ENCODE data around the gene TOE1. TPM values are rescaled to one million over a fixed set of nuclear protein-coding genes. Genes with fewer than 3 reads are reported as not detected.

Gene TOE1
- total and polyA plus RNA-seq, 9 of the 15 experiments (the other 6 are each of a cell fraction or from before 2014, with no cell fraction given), result 32.1 to 85.7 (median 38.0) TPM

DNA sequence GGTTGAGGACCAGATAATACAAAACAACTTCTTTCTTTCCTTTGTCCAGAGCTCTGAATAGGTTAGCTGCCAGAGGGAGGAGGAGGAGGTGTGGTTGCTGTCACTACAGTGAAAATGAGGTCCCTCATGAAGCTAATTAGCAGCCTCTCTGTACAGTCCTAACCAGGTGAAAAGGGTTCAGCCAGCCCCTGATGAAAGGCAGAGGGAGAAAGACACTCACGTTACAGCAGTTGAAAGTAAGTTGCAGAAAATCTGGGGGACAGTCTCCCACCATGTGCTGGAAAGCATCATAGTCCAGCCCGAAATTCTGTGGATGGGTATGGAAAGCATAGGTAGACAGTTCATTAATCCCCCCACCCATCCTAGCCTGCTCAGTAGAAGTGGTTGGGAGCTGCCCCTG is 6.5 kb downstream of the TOE1 start:
- Histone ChIP-seq H3K9me3 (replicated peaks; ENCODE audit: control insufficient read depth, insufficient read depth, low read depth, low read length) (no peaks in the 10 kb centered on the region), H3K9ac (ENCODE audit: insufficient read depth in 1 of 2, low read depth in 2 of 2, low read length in 2 of 2) (no peak overlapping the region), H3K9me1 (ENCODE audit: control insufficient read depth, insufficient read depth, low read length) (no peaks in the 10 kb centered on the region), H3K36me3 (ENCODE audit: control insufficient read depth, insufficient read depth, low read length) (peaks cover 46% of the 10 kb centered on the region), H3K79me2 (ENCODE audit: control insufficient read depth, insufficient read depth, low read length) (peaks cover 12% of the 10 kb centered on the region), H3K27ac (ENCODE audit: extremely low read depth, low read depth, low read length) (no peak overlapping the region), H3K4me3 (no peak overlapping the region), H2AFZ (ENCODE audit: low read depth, low read length) (no peak overlapping the region), H4K20me1 (replicated peaks; ENCODE audit: control insufficient read depth, insufficient read depth, low read length) (no peaks in the 10 kb centered on the region; the same call in 1 of the 2 replicates), H3K4me1 (replicated peaks in 1 of 2; ENCODE audit: control insufficient read depth in 2 of 2, insufficient read depth in 2 of 2, low read length in 2 of 2) (peaks cover 0 to 5% of the 10 kb centered on the region in 2 experiments; a peak in 4 of 5 replicates), H3K4me2 (ENCODE audit: insufficient read depth, low read length) (no peak overlapping the region), H3K27me3 (ENCODE audit: control insufficient read depth in 2 of 2, insufficient read depth in 2 of 2, low read length in 2 of 2) (no peaks in the 10 kb centered on the region)
- WGBS (ENCODE audit: insufficient coverage, low coverage, missing lambda C conversion rate), result 65% methylated on average over 2 of the region's 2 CpGs
- in situ Hi-C loops (cut with MboI), result loop anchor here (5.0 kb wide), 1 partner anchor 146 kb away; the partner anchor contains the start of gene TESK2
- no TSS peak for BruUV-seq (replicated peaks)
- DNase-seq (ENCODE audit: extremely low read depth in 1 of 4, low spot score in 3 of 4), result no peak
- no peak for TF ChIP-seq KLF1 (tag; IDR thresholded peaks at IDR 0.05)
- TF ChIP-seq POLR2A (conservative IDR thresholded peaks at IDR 0.05), result peak; percentile 7; the same call in 1 of the 2 replicates
- intact Hi-C loops (cut with micrococcal nuclease), result no loop called here
- peak; percentile 10; the same call in 2 of the 3 replicates for ATAC-seq
- peak; percentile 71 for FAIRE-seq
- POLR2A ChIA-PET, result interaction anchor here (0.5 to 13.3 kb wide), 16 partner anchors 9 to 526 kb away, joined by 3 to 226 read pairs (median 3); no protein-coding TSS in a partner anchor
- CTCF ChIA-PET (ENCODE audit: low intra/inter-chr PET ratio), result no interaction called here

DNA sequence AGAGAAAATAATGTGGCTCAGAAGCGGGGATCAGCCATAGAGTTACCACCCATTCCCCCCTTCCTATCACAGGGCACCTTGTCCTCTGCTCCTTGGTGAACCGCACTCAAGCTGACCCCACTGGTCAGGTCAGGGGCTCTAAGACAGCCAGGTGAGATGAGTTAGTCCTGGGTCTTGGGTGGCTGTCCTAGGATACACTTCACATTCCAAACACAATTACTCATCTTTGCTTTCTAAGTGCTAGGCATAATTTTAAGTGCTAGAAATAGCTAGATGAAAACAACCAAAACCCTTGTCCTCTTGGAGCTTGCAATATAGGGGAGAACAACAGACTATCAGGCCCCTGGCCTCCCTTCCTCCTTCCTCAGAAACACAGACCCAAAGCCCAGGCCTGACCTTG is 8.1 kb downstream of the TOE1 start:
- ChIA-PET CTCF (ENCODE audit: low intra/inter-chr PET ratio) (no interaction called here), POLR2A (interaction anchor here (0.6 to 15.6 kb wide), 14 partner anchors 3 to 697 kb away, joined by 3 to 226 read pairs (median 3); partner anchors contain the start of genes MUTYH, PRDX1, TOE1 and UROD)
- no peak for ATAC-seq
- peaks cover under 1 to 4% of the 10 kb centered on the region in 2 experiments; a peak in 3 of 5 replicates for H3K4me1 ChIP-seq (replicated peaks in 1 of 2; ENCODE audit: control insufficient read depth in 2 of 2, insufficient read depth in 2 of 2, low read length in 2 of 2)
- H3K9ac ChIP-seq (ENCODE audit: insufficient read depth in 1 of 2, low read depth in 2 of 2, low read length in 2 of 2), result no peak overlapping the region
- H3K4me3 ChIP-seq, result no peak overlapping the region
- no peak overlapping the region for H3K4me2 ChIP-seq (ENCODE audit: insufficient read depth, low read length)
- H2AFZ ChIP-seq (ENCODE audit: low read depth, low read length), result no peak overlapping the region
- no peaks in the 10 kb centered on the region for H3K27me3 ChIP-seq (ENCODE audit: control insufficient read depth in 2 of 2, insufficient read depth in 2 of 2, low read length in 2 of 2)
- TF ChIP-seq TSC22D4 (tag; IDR thresholded peaks at IDR 0.05), result no peak
- no peak for TF ChIP-seq OTX1 (CRISPR knock-in tag; IDR thresholded peaks at IDR 0.05)
- no peak for TF ChIP-seq ZNF239 (CRISPR knock-in tag; IDR thresholded peaks at IDR 0.05)
- TF ChIP-seq, protein P1, sequence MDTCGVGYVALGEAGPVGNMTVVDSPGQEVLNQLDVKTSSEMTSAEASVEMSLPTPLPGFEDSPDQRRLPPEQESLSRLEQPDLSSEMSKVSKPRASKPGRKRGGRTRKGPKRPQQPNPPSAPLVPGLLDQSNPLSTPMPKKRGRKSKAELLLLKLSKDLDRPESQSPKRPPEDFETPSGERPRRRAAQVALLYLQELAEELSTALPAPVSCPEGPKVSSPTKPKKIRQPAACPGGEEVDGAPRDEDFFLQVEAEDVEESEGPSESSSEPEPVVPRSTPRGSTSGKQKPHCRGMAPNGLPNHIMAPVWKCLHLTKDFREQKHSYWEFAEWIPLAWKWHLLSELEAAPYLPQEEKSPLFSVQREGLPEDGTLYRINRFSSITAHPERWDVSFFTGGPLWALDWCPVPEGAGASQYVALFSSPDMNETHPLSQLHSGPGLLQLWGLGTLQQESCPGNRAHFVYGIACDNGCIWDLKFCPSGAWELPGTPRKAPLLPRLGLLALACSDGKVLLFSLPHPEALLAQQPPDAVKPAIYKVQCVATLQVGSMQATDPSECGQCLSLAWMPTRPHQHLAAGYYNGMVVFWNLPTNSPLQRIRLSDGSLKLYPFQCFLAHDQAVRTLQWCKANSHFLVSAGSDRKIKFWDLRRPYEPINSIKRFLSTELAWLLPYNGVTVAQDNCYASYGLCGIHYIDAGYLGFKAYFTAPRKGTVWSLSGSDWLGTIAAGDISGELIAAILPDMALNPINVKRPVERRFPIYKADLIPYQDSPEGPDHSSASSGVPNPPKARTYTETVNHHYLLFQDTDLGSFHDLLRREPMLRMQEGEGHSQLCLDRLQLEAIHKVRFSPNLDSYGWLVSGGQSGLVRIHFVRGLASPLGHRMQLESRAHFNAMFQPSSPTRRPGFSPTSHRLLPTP (IDR thresholded peaks at IDR 0.05; ENCODE audit: borderline replicate concordance, extremely low read depth, insufficient read length), result no peak
- no peak for TF ChIP-seq PHB (CRISPR knock-in tag; IDR thresholded peaks at IDR 0.05)
- TF ChIP-seq, protein P2, sequence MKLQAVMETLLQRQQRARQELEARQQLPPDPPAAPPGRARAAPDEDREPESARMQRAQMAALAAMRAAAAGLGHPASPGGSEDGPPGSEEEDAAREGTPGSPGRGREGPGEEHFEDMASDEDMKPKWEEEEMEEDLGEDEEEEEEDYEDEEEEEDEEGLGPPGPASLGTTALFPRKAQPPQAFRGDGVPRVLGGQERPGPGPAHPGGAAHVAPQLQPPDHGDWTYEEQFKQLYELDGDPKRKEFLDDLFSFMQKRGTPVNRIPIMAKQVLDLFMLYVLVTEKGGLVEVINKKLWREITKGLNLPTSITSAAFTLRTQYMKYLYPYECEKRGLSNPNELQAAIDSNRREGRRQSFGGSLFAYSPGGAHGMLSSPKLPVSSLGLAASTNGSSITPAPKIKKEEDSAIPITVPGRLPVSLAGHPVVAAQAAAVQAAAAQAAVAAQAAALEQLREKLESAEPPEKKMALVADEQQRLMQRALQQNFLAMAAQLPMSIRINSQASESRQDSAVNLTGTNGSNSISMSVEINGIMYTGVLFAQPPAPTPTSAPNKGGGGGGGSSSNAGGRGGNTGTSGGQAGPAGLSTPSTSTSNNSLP (IDR thresholded peaks at IDR 0.05; ENCODE audit: borderline replicate concordance, low read depth, low read length), result no peak
- no peak for TF ChIP-seq NFE2L1 (tag; IDR thresholded peaks at IDR 0.05; ENCODE audit: borderline replicate concordance, low read depth)
- no peak for TF ChIP-seq NFXL1 (CRISPR knock-in tag; IDR thresholded peaks at IDR 0.05)
- TF ChIP-seq RBM25 (IDR thresholded peaks at IDR 0.05; ENCODE audit: low read depth, low read length, severe bottlenecking), result no peak
- no peak for TF ChIP-seq PURB (CRISPR knock-in tag; IDR thresholded peaks at IDR 0.05; ENCODE audit: low read depth)
- intact Hi-C loops (cut with micrococcal nuclease) (no loop called here), in situ Hi-C loops (cut with MboI) (loop anchor here (5.0 kb wide), 1 partner anchor 144 kb away; the partner anchor contains the start of gene TESK2)
- FAIRE-seq, result no peak
- H3K9me1 ChIP-seq (ENCODE audit: control insufficient read depth, insufficient read depth, low read length), result no peaks in the 10 kb centered on the region
- no peaks in the 10 kb centered on the region; the same call in 2 of the 3 replicates for H3K79me2 ChIP-seq (ENCODE audit: control insufficient read depth, insufficient read depth, low read length)
- BruUV-seq (replicated peaks), result no TSS peak
- no peaks in the 10 kb centered on the region; the same call in 1 of the 2 replicates for H4K20me1 ChIP-seq (replicated peaks; ENCODE audit: control insufficient read depth, insufficient read depth, low read length)
- peaks cover 31% of the 10 kb centered on the region for H3K36me3 ChIP-seq (ENCODE audit: control insufficient read depth, insufficient read depth, low read length)
- DNase-seq (ENCODE audit: extremely low read depth in 1 of 4, low spot score in 3 of 4), result no peak
- H3K27ac ChIP-seq (ENCODE audit: extremely low read depth, low read depth, low read length), result no peak overlapping the region
- WGBS (ENCODE audit: insufficient coverage, low coverage, missing lambda C conversion rate), result 73% methylated on average over 2 of the region's 2 CpGs
- H3K9me3 ChIP-seq (replicated peaks; ENCODE audit: control insufficient read depth, insufficient read depth, low read depth, low read length), result no peaks in the 10 kb centered on the region

Measured in K562 (cell line).